Measurements from ENCODE around the gene NT5DC3.

Gene NT5DC3

GRCh38 chr12:103824845-103825244 is 16.2 kb downstream of the NT5DC3 start:
- H3K4me3 ChIP-seq (ENCODE audit: low read depth, low read length) = no peak overlapping the region
- no peak for DNase-seq (ENCODE audit: low read depth)
- TF ChIP-seq CTCF (IDR thresholded peaks at IDR 0.05; ENCODE audit: insufficient read depth, low read depth, low read length, missing control alignments) = no peak

DNA sequence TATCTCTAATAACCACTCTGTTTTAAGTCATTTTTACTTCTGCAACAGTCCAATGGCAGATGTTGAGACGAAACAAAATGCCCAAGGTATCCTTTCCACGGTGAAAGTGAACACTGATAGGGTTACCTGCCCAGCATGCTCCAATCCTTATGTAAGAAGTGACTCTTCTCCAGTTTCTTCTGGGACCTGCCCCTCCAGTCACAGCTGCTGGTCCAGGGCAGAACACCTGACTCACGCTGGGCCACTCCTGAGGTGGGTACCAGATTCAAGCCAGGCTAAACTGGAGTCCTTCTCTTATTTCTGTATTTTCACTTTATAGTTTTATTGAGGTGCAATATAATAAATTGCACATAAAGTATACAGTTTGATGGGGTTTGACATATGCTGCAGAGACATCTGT is 16.7 kb downstream of the NT5DC3 start:
- no peak overlapping the region for H3K4me3 ChIP-seq (ENCODE audit: low read depth, low read length)
- DNase-seq (ENCODE audit: low read depth) = no peak
- TF ChIP-seq CTCF (IDR thresholded peaks at IDR 0.05; ENCODE audit: insufficient read depth, low read depth, low read length, missing control alignments) = no peak

DNA sequence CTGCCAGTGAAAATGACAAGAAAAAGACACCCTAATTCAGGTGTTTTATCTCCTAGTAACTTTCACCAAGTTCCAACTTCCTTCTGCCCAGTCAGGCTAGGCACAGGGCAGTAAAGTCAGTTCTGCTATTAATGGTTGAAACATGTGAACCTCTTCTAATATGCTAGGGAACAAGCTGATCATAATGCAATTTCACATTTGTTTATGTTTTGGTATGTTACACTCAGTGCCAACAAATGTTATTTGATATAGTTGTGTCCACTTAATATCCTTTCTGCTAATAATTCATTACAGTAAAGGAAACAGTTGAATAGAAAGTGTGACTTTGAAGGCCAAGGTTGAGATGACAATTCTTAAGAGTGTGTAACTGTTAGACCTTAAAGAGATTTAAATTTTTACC is 17.2 kb downstream of the NT5DC3 start:
- TF ChIP-seq CTCF (IDR thresholded peaks at IDR 0.05; ENCODE audit: insufficient read depth, low read depth, low read length, missing control alignments) = no peak
- H3K4me3 ChIP-seq (ENCODE audit: low read depth, low read length) = no peak overlapping the region
- DNase-seq (ENCODE audit: low read depth) = no peak

DNA sequence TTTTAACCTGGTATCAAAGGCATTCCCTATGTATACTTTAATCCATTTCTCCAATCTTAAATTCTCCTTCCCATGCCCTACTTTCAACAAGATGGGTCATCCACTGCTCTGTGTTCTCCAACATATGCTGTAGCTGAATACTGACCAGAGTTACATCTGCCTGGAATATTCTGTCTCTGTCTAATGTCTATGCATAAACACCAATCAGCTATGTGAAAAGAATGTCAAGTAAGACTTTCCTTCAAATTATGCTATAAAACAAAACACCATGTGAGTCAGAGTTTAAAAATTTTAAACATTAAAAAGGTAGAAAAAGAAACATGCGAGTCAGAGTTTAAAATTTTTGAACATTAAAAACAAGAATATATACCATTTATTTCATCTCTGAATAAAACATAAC is 19.3 kb downstream of the NT5DC3 start:
- no peak overlapping the region for H3K4me3 ChIP-seq (ENCODE audit: low read depth, low read length)
- no peak for DNase-seq (ENCODE audit: low read depth)
- TF ChIP-seq CTCF (IDR thresholded peaks at IDR 0.05; ENCODE audit: insufficient read depth, low read depth, low read length, missing control alignments) = no peak

DNA sequence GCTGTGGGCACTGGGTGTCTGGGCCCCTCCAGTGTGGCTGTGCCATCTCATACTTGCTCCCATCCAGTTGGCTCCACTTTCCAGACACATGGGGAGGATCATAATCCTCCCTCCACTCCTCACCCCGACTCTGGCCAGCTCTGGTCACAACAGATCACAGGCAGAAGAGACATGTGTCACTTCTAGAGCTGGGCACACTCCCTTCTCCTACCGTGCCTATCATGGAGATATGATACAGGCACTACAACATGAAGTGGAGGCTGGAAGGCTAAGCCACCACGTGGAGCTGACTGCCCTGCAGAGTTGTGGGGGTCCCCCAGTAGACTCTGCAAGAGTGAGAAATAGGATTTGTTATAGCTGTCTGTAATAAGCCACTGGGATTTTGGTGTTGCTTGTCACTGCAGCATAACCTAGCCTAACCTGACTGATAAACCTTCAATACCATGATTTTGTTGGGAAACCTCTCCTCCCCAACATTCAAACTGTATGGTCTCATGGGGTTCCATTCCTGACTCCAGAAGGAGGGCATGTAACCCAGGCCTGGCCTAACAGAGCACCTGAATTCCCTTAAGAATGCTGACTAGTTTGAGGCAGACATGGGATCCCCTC is 20.0 kb downstream of the NT5DC3 start:
- TF ChIP-seq CTCF (IDR thresholded peaks at IDR 0.05; ENCODE audit: insufficient read depth, low read depth, low read length, missing control alignments) = no peak
- no peak for DNase-seq (ENCODE audit: low read depth)
- no peak overlapping the region for H3K4me3 ChIP-seq (ENCODE audit: low read depth, low read length)

DNA sequence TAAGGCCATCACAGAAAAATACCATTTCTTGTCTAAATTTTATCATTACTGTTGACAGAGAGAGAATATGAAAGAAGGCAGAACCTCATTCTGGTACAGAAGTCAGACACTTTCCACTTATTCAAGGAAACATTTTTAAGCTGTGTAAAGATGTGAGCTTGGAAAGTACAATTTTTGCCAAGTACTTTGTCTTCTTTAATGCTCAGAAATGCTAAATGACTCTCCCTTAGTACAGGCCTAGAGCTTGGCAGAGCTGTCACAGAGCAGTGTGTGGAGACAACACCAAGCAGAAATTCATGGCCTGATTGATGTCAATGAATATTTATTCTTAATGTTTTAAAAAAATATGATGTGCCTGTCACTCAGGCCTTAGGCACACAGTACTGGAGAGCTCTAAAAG is 20.7 kb downstream of the NT5DC3 start:
- no peak for DNase-seq (ENCODE audit: low read depth)
- no peak overlapping the region for H3K4me3 ChIP-seq (ENCODE audit: low read depth, low read length)
- no peak for TF ChIP-seq CTCF (IDR thresholded peaks at IDR 0.05; ENCODE audit: insufficient read depth, low read depth, low read length, missing control alignments)

GRCh38 chr12:103819892-103820291 is 21.1 kb downstream of the NT5DC3 start:
- no peak for TF ChIP-seq CTCF (IDR thresholded peaks at IDR 0.05; ENCODE audit: insufficient read depth, low read depth, low read length, missing control alignments)
- no peak for DNase-seq (ENCODE audit: low read depth)
- no peak overlapping the region for H3K4me3 ChIP-seq (ENCODE audit: low read depth, low read length)

All from GM12865 (cell line).